Thyroid gland (tissue), 4 donors: ENCODE measurements around the gene AKNAD1. TPM values are rescaled to one million over a fixed set of nuclear protein-coding genes. Genes with fewer than 3 reads are reported as not detected.

Experiments
- DNase-seq, 2 donors: peaks; one replicate each; pipeline ENCODE4 v3.0.0-alpha.2; 2019
- H3K27ac ChIP-seq, 3 donors: fragments of 200-600 bp; sonication (generic); 1 replicate in 2 of 3; 2 replicates in 1 of 3; pipeline ENCODE4 v1.5.1; 2016 to 2019; ENCODE audit warnings: mild to moderate bottlenecking in 1 of 3, moderate library complexity in 1 of 3
- H3K27me3 ChIP-seq: fragments of 200-600 bp; sonication (generic); one replicate; pipeline ENCODE4 v1.5.1; 2019
- H3K36me3 ChIP-seq, 2 donors: fragments of 200-600 bp; sonication (generic); one replicate each; pipeline ENCODE4 v1.5.1; 2016 to 2019
- H3K4me1 ChIP-seq, 2 donors: fragments of 200-600 bp; sonication (generic); one replicate each; pipeline ENCODE4 v1.5.1; 2017 to 2019
- H3K4me3 ChIP-seq, 3 donors: fragments of 200-600 bp; sonication (generic); replicated peaks in 1 of 3; 1 replicate in 2 of 3; 2 replicates in 1 of 3; pipeline ENCODE4 v1.5.1; 2016; ENCODE audit warnings: mild to moderate bottlenecking in 1 of 3
- H3K9me3 ChIP-seq: fragments of 200-600 bp; sonication (generic); one replicate; pipeline ENCODE4 v1.5.1; 2017
- CTCF ChIP-seq, 6 experiments: fragments of 200-600 bp in 3 of 6; fragments of 450-650 bp in 3 of 6; sonication (generic) in 3 of 6; IDR thresholded peaks; one replicate each; pipeline ENCODE4 v1.5.1; 2016 to 2019; ENCODE audit warnings: antibody characterized with exemption in 6 of 6, mild to moderate bottlenecking in 2 of 6, inconsistent platforms in 1 of 6, moderate library complexity in 1 of 6
- POLR2A ChIP-seq, 2 donors: fragments of 450-650 bp; IDR thresholded peaks; one replicate each; pipeline ENCODE4 v1.6.1; 2017; ENCODE audit warnings: antibody characterized with exemption in 2 of 2, mild to moderate bottlenecking in 2 of 2, moderate library complexity in 1 of 2
- WGBS, 2 donors: methylation state at CpG; one replicate each; pipeline ENCODE4 v1.1.5; 2017; 5-methylcytosine and 5-hydroxymethylcytosine counted together
- intact Hi-C: fragments of 100-400 bp; cut with DNase I; formaldehyde crosslinking; loops from one replicate; pipeline ENCODE4 v1.15.1; 2023
- total RNA-seq, 4 donors: library from RNA; depleted of rRNA; stranded (reverse); fragments of >200 nt; gene quantifications; one replicate each; pipeline ENCODE4 v1.2.3, GENCODE V29; 2016

AKNAD1 gene
- total RNA-seq, 4 donors from 2014 or later = 6.2 TPM; not detected in 3

- Histone ChIP-seq H3K9me3 (no peaks in the 10 kb centered on the region), H3K4me1 (no peaks in the 10 kb centered on the region), H3K4me3 (no peak overlapping the region), H3K27ac (no peak overlapping the region), H3K36me3 (peaks cover 34 to 40% of the 10 kb centered on the region in 2 donors), H3K27me3 (no peaks in the 10 kb centered on the region)
- TF ChIP-seq CTCF (IDR thresholded peaks at IDR 0.05) (no peak), POLR2A (IDR thresholded peaks at IDR 0.05) (no peak)
- intact Hi-C loops = no loop called here
- no peak for DNase-seq
These were observed 55.8 kb downstream of the AKNAD1 start for GRCh38 chr1:108801101-108801500.

GRCh38 chr1:108799001-108799400 lies 57.9 kb downstream of the AKNAD1 start:
- 87 to 89% methylated on average over 1 of the region's 1 CpG for WGBS, 2 donors
- TF ChIP-seq CTCF (IDR thresholded peaks at IDR 0.05) (no peak), POLR2A (IDR thresholded peaks at IDR 0.05) (no peak)
- H3K9me3 ChIP-seq = no peaks in the 10 kb centered on the region
- no peak overlapping the region for H3K4me3 ChIP-seq
- intact Hi-C loops = no loop called here
- no peak for DNase-seq
- peaks cover 27 to 45% of the 10 kb centered on the region in 2 donors for H3K36me3 ChIP-seq
- H3K27me3 ChIP-seq = no peaks in the 10 kb centered on the region
- no peak overlapping the region for H3K27ac ChIP-seq
- H3K4me1 ChIP-seq = no peaks in the 10 kb centered on the region

GRCh38 chr1:108792420-108792819 lies 64.5 kb downstream of the AKNAD1 start:
- WGBS, 2 donors = 96 to 100% methylated on average over 2 of the region's 2 CpGs
- Histone ChIP-seq H3K27ac (no peak overlapping the region), H3K36me3 (peaks cover 16 to 26% of the 10 kb centered on the region in 2 donors), H3K9me3 (no peaks in the 10 kb centered on the region), H3K27me3 (no peaks in the 10 kb centered on the region), H3K4me1 (no peaks in the 10 kb centered on the region), H3K4me3 (no peak overlapping the region)
- TF ChIP-seq CTCF (IDR thresholded peaks at IDR 0.05) = no peak
- TF ChIP-seq POLR2A (IDR thresholded peaks at IDR 0.05) = no peak
- no peak for DNase-seq
- intact Hi-C loops = no loop called here

GRCh38 chr1:108791790-108792189 lies 65.1 kb downstream of the AKNAD1 start:
- Histone ChIP-seq H3K27ac (no peak overlapping the region), H3K4me1 (no peaks in the 10 kb centered on the region), H3K36me3 (peaks cover 16 to 24% of the 10 kb centered on the region in 2 donors), H3K4me3 (no peak overlapping the region), H3K9me3 (no peaks in the 10 kb centered on the region), H3K27me3 (no peaks in the 10 kb centered on the region)
- no peak for DNase-seq
- intact Hi-C loops = no loop called here
- 97 to 100% methylated on average over 1 of the region's 1 CpG for WGBS, 2 donors
- TF ChIP-seq POLR2A (IDR thresholded peaks at IDR 0.05) (no peak), CTCF (IDR thresholded peaks at IDR 0.05) (no peak)

GRCh38 chr1:108785880-108786279 lies 71.0 kb downstream of the AKNAD1 start:
- TF ChIP-seq CTCF (IDR thresholded peaks at IDR 0.05) = no peak
- no peak for TF ChIP-seq POLR2A (IDR thresholded peaks at IDR 0.05)
- no peaks in the 10 kb centered on the region for H3K4me1 ChIP-seq
- DNase-seq = no peak
- no peak overlapping the region for H3K27ac ChIP-seq
- H3K27me3 ChIP-seq = no peaks in the 10 kb centered on the region
- H3K4me3 ChIP-seq = no peak overlapping the region
- peaks cover 27 to 36% of the 10 kb centered on the region in 2 donors for H3K36me3 ChIP-seq
- intact Hi-C loops = no loop called here
- no peaks in the 10 kb centered on the region for H3K9me3 ChIP-seq
- WGBS, 2 donors = 94 to 99% methylated on average over 2 of the region's 2 CpGs
